Karpas-422 (cell line): Measurements from ENCODE around the gene EPHA6. TPM values are rescaled to one million over a fixed set of nuclear protein-coding genes. Genes with fewer than 3 reads are reported as not detected.

Source experiments
- DNase-seq: peaks from one replicate; pipeline ENCODE4 v3.0.0-alpha.2; 2015
- H2AFZ ChIP-seq: fragments of 200-600 bp; sonication (generic); 2 replicates; pipeline ENCODE4 v1.6.1; 2014; ENCODE audit warnings: antibody characterized with exemption, low read length, mixed read lengths
- H3K27ac ChIP-seq: fragments of 200-600 bp; sonication (generic); 2 replicates; pipeline ENCODE4 v1.5.1; 2014; ENCODE audit warnings: mild to moderate bottlenecking, low read length, moderate library complexity
- H3K27me3 ChIP-seq: fragments of 200-600 bp; sonication (generic); 2 replicates; pipeline ENCODE4 v1.6.1; 2014; ENCODE audit warnings: low read length, mixed read lengths
- H3K36me3 ChIP-seq: fragments of 200-600 bp; sonication (generic); 2 replicates; pipeline ENCODE4 v1.6.1; 2014; ENCODE audit warnings: low read length, mixed read lengths; ENCODE audit not compliant: insufficient read depth
- H3K4me1 ChIP-seq: fragments of 200-600 bp; sonication (generic); 2 replicates; pipeline ENCODE4 v1.6.1; 2014; ENCODE audit warnings: mild to moderate bottlenecking, low read length, mixed read lengths
- H3K4me2 ChIP-seq: fragments of 200-600 bp; sonication (generic); 2 replicates; pipeline ENCODE4 v1.6.1; 2014; ENCODE audit warnings: low read length, low read depth, mild to moderate bottlenecking; ENCODE audit not compliant: poor library complexity, severe bottlenecking
- H3K4me3 ChIP-seq: fragments of 200-600 bp; sonication (generic); 2 replicates; pipeline ENCODE4 v1.5.1; 2014; ENCODE audit warnings: mild to moderate bottlenecking, antibody characterized with exemption, low read length, mixed read lengths
- H3K79me2 ChIP-seq: fragments of 200-600 bp; sonication (generic); 2 replicates; pipeline ENCODE4 v1.6.1; 2014; ENCODE audit warnings: mild to moderate bottlenecking, low read length, mixed read lengths
- H3K9ac ChIP-seq: fragments of 200-600 bp; sonication (generic); 2 replicates; pipeline ENCODE4 v1.6.0; 2014; ENCODE audit warnings: low read length
- H3K9me2 ChIP-seq: fragments of 200-600 bp; sonication (generic), shearing (Covaris generic); replicated peaks from 2 replicates; pipeline ENCODE4 v1.6.0; 2014; ENCODE audit warnings: mild to moderate bottlenecking, low read length, moderate library complexity; ENCODE audit not compliant: insufficient read depth
- H3K9me3 ChIP-seq: fragments of 300-700, 200-600 bp; sonication (generic); 2 replicates; pipeline ENCODE4 v1.6.1; 2014; ENCODE audit warnings: low read length, mixed read lengths
- H4K20me1 ChIP-seq: fragments of 200-600 bp; sonication (generic); 2 replicates; pipeline ENCODE4 v1.6.1; 2014; ENCODE audit warnings: mild to moderate bottlenecking, antibody characterized with exemption, low read length, low read depth; ENCODE audit not compliant: insufficient read depth
- total RNA-seq: library from RNA; depleted of rRNA; stranded (reverse); fragments of >200 nt; shearing (Covaris generic); gene quantifications from 2 replicates; pipeline ENCODE4 v1.2.3, GENCODE V29; 2014; ENCODE audit warnings: low replicate concordance

The EPHA6 gene
- total RNA-seq, 1 experiment from 2014 or later = not detected

GRCh38 chr3:97425002-97425401 lies 610.6 kb downstream of the EPHA6 start:
- Histone ChIP-seq H3K79me2 (no peaks in the 10 kb centered on the region), H3K36me3 (no peaks in the 10 kb centered on the region), H3K27ac (no peak overlapping the region), H3K4me2 (no peak overlapping the region), H3K9ac (no peak overlapping the region), H2AFZ (no peak overlapping the region), H3K9me2 (no peaks in the 10 kb centered on the region), H3K27me3 (no peaks in the 10 kb centered on the region), H3K4me1 (no peaks in the 10 kb centered on the region), H3K9me3 (peaks cover 3% of the 10 kb centered on the region), H4K20me1 (no peaks in the 10 kb centered on the region), H3K4me3 (no peak overlapping the region)
- DNase-seq = no peak

GRCh38 chr3:97430601-97431000 lies 616.2 kb downstream of the EPHA6 start:
- H3K4me1 ChIP-seq = no peaks in the 10 kb centered on the region
- no peak overlapping the region for H3K4me3 ChIP-seq
- H3K79me2 ChIP-seq = no peaks in the 10 kb centered on the region
- H3K27ac ChIP-seq = no peak overlapping the region
- H4K20me1 ChIP-seq = no peaks in the 10 kb centered on the region
- H3K9me3 ChIP-seq = no peaks in the 10 kb centered on the region; the same call in 1 of the 2 replicates
- no peaks in the 10 kb centered on the region for H3K27me3 ChIP-seq
- no peak overlapping the region for H3K9ac ChIP-seq
- H3K4me2 ChIP-seq = no peak overlapping the region
- no peak for DNase-seq
- H3K9me2 ChIP-seq = no peaks in the 10 kb centered on the region
- H3K36me3 ChIP-seq = no peaks in the 10 kb centered on the region
- H2AFZ ChIP-seq = no peak overlapping the region

- no peaks in the 10 kb centered on the region for H3K79me2 ChIP-seq
- DNase-seq = no peak
- H3K4me1 ChIP-seq = no peaks in the 10 kb centered on the region
- no peak overlapping the region for H3K27ac ChIP-seq
- no peak overlapping the region for H2AFZ ChIP-seq
- H4K20me1 ChIP-seq = no peaks in the 10 kb centered on the region
- no peaks in the 10 kb centered on the region for H3K9me3 ChIP-seq
- no peak overlapping the region for H3K4me2 ChIP-seq
- no peak overlapping the region for H3K4me3 ChIP-seq
- H3K27me3 ChIP-seq = no peaks in the 10 kb centered on the region
- no peaks in the 10 kb centered on the region for H3K36me3 ChIP-seq
- no peaks in the 10 kb centered on the region for H3K9me2 ChIP-seq
- no peak overlapping the region for H3K9ac ChIP-seq
Observed at GRCh38 chr3:97432914-97433313, 618.5 kb downstream of the EPHA6 start.

DNA sequence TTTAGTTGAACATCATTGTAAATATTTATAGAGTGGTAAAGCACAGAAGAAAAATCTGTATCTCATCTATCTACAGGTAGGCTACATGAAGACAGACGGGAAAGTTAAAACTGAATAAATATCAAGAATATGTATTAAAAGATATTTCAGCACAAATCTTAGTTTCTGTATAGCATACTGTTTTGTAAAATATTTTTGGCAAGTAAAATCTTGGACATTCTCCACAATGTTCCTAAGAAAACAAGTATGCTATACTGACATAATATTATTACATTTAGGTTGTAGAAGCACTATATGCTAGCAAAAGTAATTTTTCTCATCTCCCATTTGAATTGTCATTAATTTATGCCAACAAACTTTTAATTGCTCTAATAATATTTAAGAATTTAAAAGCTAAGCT lies 623.7 kb downstream of the EPHA6 start:
- no peak overlapping the region for H3K27ac ChIP-seq
- H3K4me1 ChIP-seq = no peaks in the 10 kb centered on the region
- H3K27me3 ChIP-seq = no peaks in the 10 kb centered on the region
- H3K36me3 ChIP-seq = no peaks in the 10 kb centered on the region
- no peak overlapping the region for H3K4me2 ChIP-seq
- no peak overlapping the region for H2AFZ ChIP-seq
- no peak overlapping the region for H3K9ac ChIP-seq
- H3K4me3 ChIP-seq = no peak overlapping the region
- no peak for DNase-seq
- H3K9me3 ChIP-seq = no peaks in the 10 kb centered on the region
- H3K9me2 ChIP-seq = no peaks in the 10 kb centered on the region
- no peaks in the 10 kb centered on the region for H3K79me2 ChIP-seq
- no peaks in the 10 kb centered on the region for H4K20me1 ChIP-seq

GRCh38 chr3:97439373-97439772 lies 625.0 kb downstream of the EPHA6 start:
- Histone ChIP-seq H3K4me1 (no peaks in the 10 kb centered on the region), H3K4me2 (no peak overlapping the region), H4K20me1 (no peaks in the 10 kb centered on the region), H3K4me3 (no peak overlapping the region), H3K36me3 (no peaks in the 10 kb centered on the region), H3K9me2 (no peaks in the 10 kb centered on the region), H3K79me2 (no peaks in the 10 kb centered on the region), H3K9ac (no peak overlapping the region), H2AFZ (no peak overlapping the region), H3K9me3 (no peaks in the 10 kb centered on the region), H3K27me3 (no peaks in the 10 kb centered on the region), H3K27ac (no peak overlapping the region)
- no peak for DNase-seq

DNA sequence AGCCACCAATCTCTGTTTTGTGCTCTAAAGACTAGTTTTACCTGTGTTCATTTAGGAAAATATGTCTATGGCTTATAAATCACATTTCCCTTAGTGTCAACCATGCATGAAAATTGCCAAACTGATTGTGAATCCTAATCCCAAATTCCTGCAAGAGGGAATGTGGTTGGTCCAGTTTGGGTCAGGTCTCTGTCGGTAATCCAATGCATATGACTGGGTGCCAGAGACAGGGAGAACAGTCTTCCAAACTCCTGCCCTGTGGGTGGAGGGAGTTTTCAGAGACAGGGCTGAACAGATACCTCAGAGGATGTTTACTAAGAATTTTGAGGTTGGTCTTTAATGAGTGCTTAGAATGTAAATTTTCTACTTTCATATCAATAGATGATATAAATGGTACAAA lies 649.6 kb downstream of the EPHA6 start:
- Histone ChIP-seq H3K4me1 (no peaks in the 10 kb centered on the region), H3K27me3 (no peaks in the 10 kb centered on the region)
- DNase-seq = no peak

GRCh38 chr3:97470481-97470880 lies 656.1 kb downstream of the EPHA6 start:
- H3K4me1 ChIP-seq = no peaks in the 10 kb centered on the region
- H3K27me3 ChIP-seq = no peaks in the 10 kb centered on the region
- no peak overlapping the region for H3K27ac ChIP-seq
- H3K9me2 ChIP-seq = 0 out of 2 replicates have a peak, but pooled peaks cover 3% of the 10 kb centered on the region
- no peak overlapping the region for H3K4me2 ChIP-seq
- H4K20me1 ChIP-seq = no peaks in the 10 kb centered on the region
- H3K36me3 ChIP-seq = no peaks in the 10 kb centered on the region
- no peak for DNase-seq
- no peaks in the 10 kb centered on the region for H3K79me2 ChIP-seq
- H3K9me3 ChIP-seq = no peaks in the 10 kb centered on the region
- H3K4me3 ChIP-seq = no peak overlapping the region
- H3K9ac ChIP-seq = no peak overlapping the region
- H2AFZ ChIP-seq = no peak overlapping the region

More for the DNA sequence above, 649.6 kb downstream of the EPHA6 start:
- Histone ChIP-seq H3K9me3 (no peaks in the 10 kb centered on the region), H3K79me2 (no peaks in the 10 kb centered on the region), H2AFZ (no peak overlapping the region), H3K4me3 (no peak overlapping the region), H3K9ac (no peak overlapping the region), H4K20me1 (no peaks in the 10 kb centered on the region), H3K27ac (no peak overlapping the region), H3K36me3 (no peaks in the 10 kb centered on the region), H3K4me2 (no peak overlapping the region), H3K9me2 (no peaks in the 10 kb centered on the region)

GRCh38 chr3:97479740-97480139 lies 665.3 kb downstream of the EPHA6 start:
- Histone ChIP-seq H3K36me3 (no peaks in the 10 kb centered on the region), H3K9me3 (0 out of 2 replicates have a peak, but pooled peaks cover 3% of the 10 kb centered on the region), H3K79me2 (no peaks in the 10 kb centered on the region), H3K27ac (no peak overlapping the region), H3K9me2 (no peaks in the 10 kb centered on the region; the same call in 1 of the 2 replicates), H3K27me3 (no peaks in the 10 kb centered on the region), H3K4me2 (no peak overlapping the region), H3K4me3 (no peak overlapping the region), H2AFZ (no peak overlapping the region), H3K9ac (no peak overlapping the region), H4K20me1 (no peaks in the 10 kb centered on the region), H3K4me1 (no peaks in the 10 kb centered on the region)
- DNase-seq = no peak
